ENCODE measurements around the gene GC. TPM values are rescaled to one million over a fixed set of nuclear protein-coding genes. Genes with fewer than 3 reads are reported as not detected.

GC gene
- total and polyA plus RNA-seq, 2 of the 8 experiments (the other 6 are each of a cell fraction or from before 2014, with no cell fraction given) = 0.09 to 0.34 TPM

DNA sequence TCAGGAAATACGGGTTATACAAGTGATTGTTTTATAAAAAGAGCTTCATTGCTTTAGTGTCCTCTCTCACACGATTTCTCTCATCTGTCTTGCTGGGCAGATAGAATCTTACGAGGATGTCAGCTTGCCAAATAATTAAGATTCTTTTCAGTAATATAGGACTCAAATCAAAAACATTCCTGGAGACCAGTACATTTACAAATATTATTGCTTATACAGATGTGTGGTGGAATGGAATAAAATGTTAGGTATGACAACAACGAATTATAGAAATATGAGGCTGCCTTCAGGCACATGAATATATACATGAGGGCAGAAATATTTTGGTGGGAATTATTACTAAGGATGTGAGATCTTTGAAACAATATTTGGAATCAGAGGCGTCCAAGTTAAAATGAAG, 88.9 kb downstream of the GC start:
- 85% methylated on average over 5 of the region's 5 CpGs; no CpG with 5 or more reads in 1 of the 2 experiments for WGBS, 2 experiments (ENCODE audit: extremely low coverage in 1 of 2, insufficient coverage in 1 of 2, insufficient read length in 1 of 2, insufficient replicate concordance in 2 of 2, low coverage in 1 of 2, low lambda C conversion rate in 2 of 2, missing lambda C conversion rate in 1 of 2)
- peaks cover 0 to 3% (median 1%) of the 10 kb centered on the region in 4 experiments; a peak in 3 of 7 replicates for H3K4me1 ChIP-seq (replicated peaks in 1 of 4; ENCODE audit: control insufficient read depth in 3 of 4, insufficient read depth in 4 of 4, low read length in 3 of 4)
- DNase-seq (ENCODE audit: low read depth in 1 of 2, low spot score in 2 of 2) (no peak), FAIRE-seq (no peak)
- no peak overlapping the region for H2BK20ac ChIP-seq (ENCODE audit: low read length)
- H3K36me3 ChIP-seq (ENCODE audit: control insufficient read depth in 2 of 4, insufficient read depth in 4 of 4, low read length in 3 of 4) = no peaks in the 10 kb centered on the region
- no peak overlapping the region for H2AFZ ChIP-seq (ENCODE audit: low read length)
- no peaks in the 10 kb centered on the region for H3K9me3 ChIP-seq (ENCODE audit: insufficient read depth in 2 of 2, low read depth in 1 of 2, low read length in 1 of 2)
- no peak overlapping the region for H3K4me2 ChIP-seq (ENCODE audit: insufficient read depth in 1 of 2, low read depth in 2 of 2, low read length in 2 of 2)
- no peaks in the 10 kb centered on the region for H3K79me2 ChIP-seq (ENCODE audit: control insufficient read depth in 1 of 2, insufficient read depth in 2 of 2, low read length in 2 of 2)
- H3K14ac ChIP-seq (ENCODE audit: insufficient read length) = no peak overlapping the region
- H3K18ac ChIP-seq (ENCODE audit: extremely low read depth, low read length) = no peak overlapping the region
- H3K79me1 ChIP-seq (ENCODE audit: low read depth, low read length) = no peaks in the 10 kb centered on the region
- H4K5ac ChIP-seq (ENCODE audit: insufficient read length, low read depth, low read length) = no peak overlapping the region
- TF ChIP-seq POLR2A (IDR thresholded peaks at IDR 0.05; ENCODE audit: control extremely low read depth in 1 of 2, low read depth in 2 of 2, low read length in 2 of 2) (no peak), SUZ12 (IDR thresholded peaks at IDR 0.05; ENCODE audit: low read length) (no peak), NRF1 (IDR thresholded peaks at IDR 0.05; ENCODE audit: low read depth, low read length) (no peak), CBX5 (IDR thresholded peaks at IDR 0.05; ENCODE audit: low read depth, low read length) (no peak), USF2 (IDR thresholded peaks at IDR 0.05; ENCODE audit: low read length) (no peak), POU5F1 (IDR thresholded peaks at IDR 0.05; ENCODE audit: low read depth, low read length) (no peak), JUN (IDR thresholded peaks at IDR 0.05; ENCODE audit: low read depth, low read length) (no peak), EP300 (IDR thresholded peaks at IDR 0.05; ENCODE audit: borderline replicate concordance in 1 of 2, low read depth in 2 of 2, low read length in 2 of 2) (no peak)
- no peaks in the 10 kb centered on the region for H3K23me2 ChIP-seq (ENCODE audit: low read depth, low read length)
- POLR2A ChIA-PET (ENCODE audit: partially characterized antibody) = no interaction called here
- H4K20me1 ChIP-seq (replicated peaks in 1 of 2; ENCODE audit: control insufficient read depth in 1 of 2, insufficient read depth in 2 of 2, low read length in 2 of 2) = no peaks in the 10 kb centered on the region
- H3K27ac ChIP-seq (ENCODE audit: low read depth, low read length) = no peak overlapping the region
- H3K56ac ChIP-seq (replicated peaks; ENCODE audit: insufficient read length, low read depth, low read length) = no peak overlapping the region
- no peak overlapping the region for H3K4ac ChIP-seq (replicated peaks; ENCODE audit: insufficient read length, low read depth, low read length)
- H4K91ac ChIP-seq (replicated peaks; ENCODE audit: insufficient read length, low read length) = no peak overlapping the region
- H2AK5ac ChIP-seq (ENCODE audit: low read depth, low read length) = no peak overlapping the region
- CTCF ChIA-PET (ENCODE audit: partially characterized antibody) = interaction anchor here (1.0 to 2.7 kb wide), 4 partner anchors 11 to 646 kb away, joined by 3 to 7 read pairs (median 3); no protein-coding TSS in a partner anchor
- H4K8ac ChIP-seq (ENCODE audit: extremely low read depth, insufficient read depth, low read length) = no peak overlapping the region
- no peak overlapping the region for H3K9ac ChIP-seq (replicated peaks in 1 of 4; ENCODE audit: extremely low read depth in 1 of 4, low read depth in 3 of 4, low read length in 3 of 4)
- H2BK15ac ChIP-seq (ENCODE audit: low read length) = no peak overlapping the region
- H3K27me3 ChIP-seq (replicated peaks in 1 of 4; ENCODE audit: control insufficient read depth in 3 of 4, extremely low read depth in 1 of 4, insufficient read depth in 3 of 4, low read length in 3 of 4) = peaks cover 0 to 1% (median 0%) of the 10 kb centered on the region in 4 experiments; a peak in 1 of 7 replicates
- no peak overlapping the region for H3K4me3 ChIP-seq (ENCODE audit: extremely low read depth in 1 of 4, insufficient read depth in 2 of 4, low read depth in 3 of 4, low read length in 4 of 4)
- no peak overlapping the region for H3K23ac ChIP-seq (ENCODE audit: insufficient read length)
- H2BK5ac ChIP-seq (ENCODE audit: low read depth, low read length) = no peak overlapping the region
- H2BK120ac ChIP-seq (replicated peaks; ENCODE audit: low read depth, low read length) = no peak overlapping the region
- no peak overlapping the region for H2BK12ac ChIP-seq (ENCODE audit: low read depth, low read length)

Data from H1 (cell line).